K562 (cell line): ENCODE measurements around the gene IL17REL. TPM values are rescaled to one million over a fixed set of nuclear protein-coding genes. Genes with fewer than 3 reads are reported as not detected.

ENCODE experiments used
- BRD9 ChIP-seq: fragments of 450-650 bp; IDR thresholded peaks from 2 replicates; pipeline ENCODE4 v1.6.1; 2018; ENCODE audit warnings: low read depth; ENCODE audit not compliant: partially characterized antibody
- CC2D1A ChIP-seq: fragments of 450-650 bp; IDR thresholded peaks from 2 replicates; pipeline ENCODE4 v1.6.1; 2017; ENCODE audit warnings: mild to moderate bottlenecking
- MEF2A ChIP-seq: IDR thresholded peaks from 2 replicates; pipeline ENCODE4 v1.6.1; 2011; ENCODE audit warnings: low read depth, mild to moderate bottlenecking, low read length, moderate library complexity; ENCODE audit not compliant: control insufficient read depth
- NFATC3 ChIP-seq: fragments of 450-650 bp; IDR thresholded peaks from 2 replicates; pipeline ENCODE4 v1.6.1; 2017; ENCODE audit warnings: mild to moderate bottlenecking
- NKRF ChIP-seq: fragments of 450-650 bp; IDR thresholded peaks from 2 replicates; pipeline ENCODE4 v1.6.1; 2016; ENCODE audit warnings: borderline replicate concordance
- NR1H2 ChIP-seq: sonication (generic); formaldehyde crosslinking; IDR thresholded peaks from 2 replicates; pipeline ENCODE4 v1.4.0; 2020; ENCODE audit warnings: mild to moderate bottlenecking, missing genetic modification reagents
- POLR2B ChIP-seq: fragments of 450-650 bp; IDR thresholded peaks from 2 replicates; pipeline ENCODE4 v1.6.1; 2018; ENCODE audit warnings: low read depth; ENCODE audit not compliant: partially characterized antibody
- PYGO2 ChIP-seq: fragments of 450-650 bp; IDR thresholded peaks from 2 replicates; pipeline ENCODE4 v1.6.1; 2016; ENCODE audit warnings: mild to moderate bottlenecking, missing genetic modification characterization, moderate library complexity, missing compliant biosample characterization
- STAT5A ChIP-seq: IDR thresholded peaks from 2 replicates; pipeline ENCODE4 v1.6.1; 2012; ENCODE audit warnings: low read length, inconsistent platforms, borderline replicate concordance
- ZNF232 ChIP-seq: sonication (generic); formaldehyde crosslinking; IDR thresholded peaks from 2 replicates; pipeline ENCODE4 v1.8.0; 2022; ENCODE audit warnings: mild to moderate bottlenecking, missing genetic modification reagents
- ZNF347 ChIP-seq: fragments of 450-650 bp; formaldehyde crosslinking; IDR thresholded peaks from 2 replicates; pipeline ENCODE4 v1.4.0; 2020; ENCODE audit warnings: low read depth, mild to moderate bottlenecking, moderate library complexity
- ZNF407 ChIP-seq: fragments of 450-650 bp; IDR thresholded peaks from 2 replicates; pipeline ENCODE4 v1.6.1; 2016; ENCODE audit warnings: low read depth
- ZNF561 ChIP-seq: fragments of 450-650 bp; formaldehyde crosslinking; conservative IDR thresholded peaks from 2 replicates; pipeline ENCODE4 v1.4.0; 2020; ENCODE audit warnings: mild to moderate bottlenecking, moderate library complexity
- polyA plus RNA-seq, 8 experiments: library from polyadenylated mRNA; depleted of rRNA in 4 of 8; stranded (reverse) in 5 of 8; unstranded in 3 of 8; fragments of >200 nt; fragmentation: Nextera tagmentation in 2 of 8; fragmentation: Illumina TruSeq in 1 of 8; extraction: Ambion mirVana in 2 of 8; extraction: Trizol in 1 of 8; gene quantifications; 2 replicates each; pipeline versions ENCODE4 v1.2.1 to v1.2.3, GENCODE V29; 2011 to 2014; ENCODE audit warnings: inconsistent platforms in 1 of 8, missing spikeins in 1 of 8
- total RNA-seq, 7 experiments: library from RNA; depleted of rRNA in 6 of 7; stranded (reverse); fragments of >200 nt in 6 of 7; fragmentation: Illumina TruSeq in 2 of 7; extraction: Trizol in 2 of 7; gene quantifications; 2 replicates each; pipeline versions ENCODE4 v1.2.1 to v1.2.3, GENCODE V29; 2011 to 2021; ENCODE audit warnings: low replicate concordance in 1 of 7
- TF ChIP-seq, protein P1 (sequence below): fragments of 450-650 bp; formaldehyde crosslinking; IDR thresholded peaks from 2 replicates; pipeline ENCODE4 v1.4.0; 2020; ENCODE audit warnings: mild to moderate bottlenecking, moderate library complexity
- TF ChIP-seq, protein P2 (sequence below): fragments of 250-450 bp; sonication (Bioruptor Pico); IDR thresholded peaks from 2 replicates; pipeline ENCODE4 v1.5.1; 2021; ENCODE audit warnings: mild to moderate bottlenecking

The IL17REL gene
- total and polyA plus RNA-seq, 9 of the 15 experiments (the other 6 are each of a cell fraction or from before 2014, with no cell fraction given), result 0.05 to 0.42 (median 0.11) TPM; not detected in 4

DNA sequence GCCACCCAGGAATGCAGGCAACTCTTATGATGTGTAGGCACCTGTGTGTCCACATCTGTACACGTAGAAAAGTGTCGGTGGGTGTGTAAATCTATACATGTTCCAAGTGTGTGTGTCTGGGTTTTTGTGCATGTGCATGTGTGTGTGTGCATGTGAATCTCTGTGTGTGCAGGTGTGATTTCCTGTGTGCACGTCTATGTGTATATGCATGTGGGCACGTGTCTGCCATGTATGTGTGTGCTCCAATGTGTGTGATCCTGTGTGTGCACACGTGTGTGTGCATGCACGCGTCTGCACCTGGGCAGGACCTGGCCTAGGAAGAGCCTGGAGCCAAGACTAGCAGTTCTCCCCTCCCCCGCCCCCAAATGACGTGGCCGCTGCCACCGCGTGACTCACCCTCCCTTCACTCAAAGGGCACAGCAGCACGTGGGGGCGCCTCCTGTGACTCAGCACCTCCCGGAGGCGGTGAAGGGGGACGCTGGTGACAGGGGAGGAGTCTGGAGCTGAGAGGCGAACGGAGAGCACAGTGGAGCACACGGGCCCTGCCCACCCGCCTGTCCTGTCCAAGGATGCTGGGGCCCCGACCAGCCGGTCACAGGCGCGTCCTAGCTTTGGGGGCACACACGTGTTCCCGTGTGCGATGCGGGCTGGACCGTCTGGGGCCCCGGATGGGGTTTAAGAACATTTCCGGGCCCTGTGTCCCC, 41.9 kb downstream of the IL17REL start (continued):
- peak; percentile 58; the same call in 1 of the 2 replicates for TF ChIP-seq ZNF407
- no peak for TF ChIP-seq NR1H2
- TF ChIP-seq, protein P1, sequence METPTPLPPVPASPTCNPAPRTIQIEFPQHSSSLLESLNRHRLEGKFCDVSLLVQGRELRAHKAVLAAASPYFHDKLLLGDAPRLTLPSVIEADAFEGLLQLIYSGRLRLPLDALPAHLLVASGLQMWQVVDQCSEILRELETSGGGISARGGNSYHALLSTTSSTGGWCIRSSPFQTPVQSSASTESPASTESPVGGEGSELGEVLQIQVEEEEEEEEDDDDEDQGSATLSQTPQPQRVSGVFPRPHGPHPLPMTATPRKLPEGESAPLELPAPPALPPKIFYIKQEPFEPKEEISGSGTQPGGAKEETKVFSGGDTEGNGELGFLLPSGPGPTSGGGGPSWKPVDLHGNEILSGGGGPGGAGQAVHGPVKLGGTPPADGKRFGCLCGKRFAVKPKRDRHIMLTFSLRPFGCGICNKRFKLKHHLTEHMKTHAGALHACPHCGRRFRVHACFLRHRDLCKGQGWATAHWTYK (CRISPR knock-in tag), result no peak
- TF ChIP-seq PYGO2 (tag), result no peak
- no peak for TF ChIP-seq ZNF561
- TF ChIP-seq BRD9, result no peak
- no peak for TF ChIP-seq NFATC3
- TF ChIP-seq POLR2B, result peak; percentile 42
- no peak for TF ChIP-seq NKRF
- TF ChIP-seq STAT5A, result no peak
- TF ChIP-seq, protein P2, sequence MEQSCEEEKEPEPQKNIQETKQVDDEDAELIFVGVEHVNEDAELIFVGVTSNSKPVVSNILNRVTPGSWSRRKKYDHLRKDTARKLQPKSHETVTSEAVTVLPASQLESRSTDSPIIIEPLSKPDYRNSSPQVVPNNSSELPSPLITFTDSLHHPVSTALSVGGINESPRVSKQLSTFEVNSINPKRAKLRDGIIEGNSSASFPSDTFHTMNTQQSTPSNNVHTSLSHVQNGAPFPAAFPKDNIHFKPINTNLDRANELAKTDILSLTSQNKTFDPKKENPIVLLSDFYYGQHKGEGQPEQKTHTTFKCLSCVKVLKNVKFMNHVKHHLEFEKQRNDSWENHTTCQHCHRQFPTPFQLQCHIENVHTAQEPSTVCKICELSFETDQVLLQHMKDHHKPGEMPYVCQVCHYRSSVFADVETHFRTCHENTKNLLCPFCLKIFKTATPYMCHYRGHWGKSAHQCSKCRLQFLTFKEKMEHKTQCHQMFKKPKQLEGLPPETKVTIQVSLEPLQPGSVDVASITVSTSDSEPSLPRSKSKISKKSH (CRISPR knock-in tag), result no peak
- TF ChIP-seq ZNF347 (CRISPR knock-in tag), result no peak
- no peak for TF ChIP-seq ZNF232 (CRISPR knock-in tag)
- TF ChIP-seq MEF2A, result no peak
- TF ChIP-seq CC2D1A, result no peak
